IPS-20b (cell line): ENCODE data around the gene TEX29.

Source experiments
- H3K27ac ChIP-seq: one replicate; pipeline ENCODE4 v1.5.1; 2013; ENCODE audit warnings: low read length
- H3K27me3 ChIP-seq: 2 replicates; pipeline ENCODE4 v1.6.1; 2013; ENCODE audit warnings: mild to moderate bottlenecking, low read length, inconsistent platforms; ENCODE audit not compliant: insufficient read depth
- H3K36me3 ChIP-seq: 2 replicates; pipeline ENCODE4 v1.6.1; 2013; ENCODE audit warnings: low read depth, mild to moderate bottlenecking, inconsistent platforms, low read length, moderate library complexity; ENCODE audit not compliant: insufficient read depth
- H3K4me1 ChIP-seq: 2 replicates; pipeline ENCODE4 v1.6.1; 2013; ENCODE audit warnings: mild to moderate bottlenecking, control low read depth, inconsistent platforms, low read length, moderate library complexity; ENCODE audit not compliant: insufficient read depth
- H3K4me3 ChIP-seq: 2 replicates; pipeline ENCODE4 v1.5.1; 2013; ENCODE audit warnings: mild to moderate bottlenecking, low read length, inconsistent platforms
- H3K9ac ChIP-seq: 2 replicates; pipeline ENCODE4 v1.6.1; 2013; ENCODE audit warnings: low read depth, mild to moderate bottlenecking, inconsistent platforms, low read length, moderate library complexity
- H3K9me3 ChIP-seq: 2 replicates; pipeline ENCODE4 v1.6.1; 2013; ENCODE audit warnings: mild to moderate bottlenecking, low read depth, low read length, inconsistent platforms; ENCODE audit not compliant: insufficient read depth

Gene TEX29

GRCh38 chr13:111353508-111353907, 33.1 kb downstream of the TEX29 start:
- Histone ChIP-seq H3K27ac (no peak overlapping the region), H3K27me3 (no peaks in the 10 kb centered on the region), H3K4me1 (no peaks in the 10 kb centered on the region), H3K4me3 (no peak overlapping the region), H3K9me3 (no peaks in the 10 kb centered on the region), H3K9ac (no peak overlapping the region), H3K36me3 (no peaks in the 10 kb centered on the region)

GRCh38 chr13:111354789-111355188, 34.3 kb downstream of the TEX29 start:
- Histone ChIP-seq H3K27me3 (no peaks in the 10 kb centered on the region), H3K9me3 (no peaks in the 10 kb centered on the region), H3K27ac (no peak overlapping the region), H3K4me3 (no peak overlapping the region), H3K36me3 (no peaks in the 10 kb centered on the region), H3K4me1 (no peaks in the 10 kb centered on the region; the same call in 1 of the 2 replicates), H3K9ac (no peak overlapping the region)

- no peaks in the 10 kb centered on the region for H3K27me3 ChIP-seq
Observed at GRCh38 chr13:111356795-111357194, 36.4 kb downstream of the TEX29 start.

GRCh38 chr13:111359237-111359915, 38.9 kb downstream of the TEX29 start:
- no peak overlapping the region for H3K9ac ChIP-seq
- H3K4me3 ChIP-seq, result no peak overlapping the region
- no peaks in the 10 kb centered on the region for H3K9me3 ChIP-seq
- no peaks in the 10 kb centered on the region; the same call in 1 of the 2 replicates for H3K4me1 ChIP-seq
- H3K27ac ChIP-seq, result no peak overlapping the region
- no peaks in the 10 kb centered on the region; the same call in 1 of the 2 replicates for H3K27me3 ChIP-seq
- H3K36me3 ChIP-seq, result no peaks in the 10 kb centered on the region

More at GRCh38 chr13:111356795-111357194, 36.4 kb downstream of the TEX29 start:
- Histone ChIP-seq H3K9ac (no peak overlapping the region), H3K4me3 (no peak overlapping the region), H3K4me1 (no peaks in the 10 kb centered on the region; the same call in 1 of the 2 replicates), H3K9me3 (no peaks in the 10 kb centered on the region), H3K36me3 (no peaks in the 10 kb centered on the region), H3K27ac (no peak overlapping the region)

- H3K9me3 ChIP-seq, result no peaks in the 10 kb centered on the region
Observed at GRCh38 chr13:111359930-111360329, 39.5 kb downstream of the TEX29 start.

GRCh38 chr13:111360452-111360851, 40.0 kb downstream of the TEX29 start:
- Histone ChIP-seq H3K27ac (no peak overlapping the region), H3K9me3 (no peaks in the 10 kb centered on the region), H3K9ac (no peak overlapping the region), H3K4me3 (no peak overlapping the region), H3K36me3 (no peaks in the 10 kb centered on the region), H3K27me3 (no peaks in the 10 kb centered on the region; the same call in 1 of the 2 replicates), H3K4me1 (no peaks in the 10 kb centered on the region; the same call in 1 of the 2 replicates)

More at GRCh38 chr13:111359930-111360329, 39.5 kb downstream of the TEX29 start:
- H3K27me3 ChIP-seq, result no peaks in the 10 kb centered on the region; the same call in 1 of the 2 replicates
- H3K4me3 ChIP-seq, result no peak overlapping the region
- H3K27ac ChIP-seq, result no peak overlapping the region
- H3K36me3 ChIP-seq, result no peaks in the 10 kb centered on the region
- H3K9ac ChIP-seq, result no peak overlapping the region
- H3K4me1 ChIP-seq, result no peaks in the 10 kb centered on the region; the same call in 1 of the 2 replicates

GRCh38 chr13:111361046-111361872, 40.8 kb downstream of the TEX29 start:
- H3K27me3 ChIP-seq, result no peaks in the 10 kb centered on the region; the same call in 1 of the 2 replicates
- H3K4me3 ChIP-seq, result no peak overlapping the region
- no peaks in the 10 kb centered on the region for H3K9me3 ChIP-seq
- H3K36me3 ChIP-seq, result no peaks in the 10 kb centered on the region
- H3K27ac ChIP-seq, result no peak overlapping the region
- H3K4me1 ChIP-seq, result no peaks in the 10 kb centered on the region; the same call in 1 of the 2 replicates
- no peak overlapping the region for H3K9ac ChIP-seq

GRCh38 chr13:111361873-111362648, 41.6 kb downstream of the TEX29 start:
- Histone ChIP-seq H3K27me3 (no peaks in the 10 kb centered on the region; the same call in 1 of the 2 replicates), H3K4me1 (no peaks in the 10 kb centered on the region; the same call in 1 of the 2 replicates), H3K27ac (no peak overlapping the region), H3K9ac (no peak overlapping the region), H3K4me3 (no peak overlapping the region), H3K9me3 (no peaks in the 10 kb centered on the region), H3K36me3 (no peaks in the 10 kb centered on the region)

- Histone ChIP-seq H3K27me3 (no peaks in the 10 kb centered on the region; the same call in 1 of the 2 replicates), H3K27ac (no peak overlapping the region), H3K36me3 (no peaks in the 10 kb centered on the region), H3K4me1 (no peaks in the 10 kb centered on the region; the same call in 1 of the 2 replicates), H3K9ac (no peak overlapping the region), H3K9me3 (no peaks in the 10 kb centered on the region), H3K4me3 (no peak overlapping the region)
Observed at GRCh38 chr13:111363121-111363520, 42.7 kb downstream of the TEX29 start.

- Histone ChIP-seq H3K9me3 (no peaks in the 10 kb centered on the region), H3K36me3 (no peaks in the 10 kb centered on the region), H3K27me3 (no peaks in the 10 kb centered on the region; the same call in 1 of the 2 replicates), H3K9ac (no peak overlapping the region), H3K27ac (no peak overlapping the region), H3K4me3 (no peak overlapping the region), H3K4me1 (no peaks in the 10 kb centered on the region; the same call in 1 of the 2 replicates)
Observed at GRCh38 chr13:111363591-111363990, 43.1 kb downstream of the TEX29 start.
